AG08395 (cell line): ENCODE data around the gene SLC22A4.
A peak's percentile ranks its signal among the peaks of the same experiment; 100 is the strongest.

Source experiments
- DNase-seq: peaks from one replicate; pipeline ENCODE4 v3.0.0; 2012; ENCODE audit warnings: mixed read lengths, low spot score

SLC22A4 gene

DNA sequence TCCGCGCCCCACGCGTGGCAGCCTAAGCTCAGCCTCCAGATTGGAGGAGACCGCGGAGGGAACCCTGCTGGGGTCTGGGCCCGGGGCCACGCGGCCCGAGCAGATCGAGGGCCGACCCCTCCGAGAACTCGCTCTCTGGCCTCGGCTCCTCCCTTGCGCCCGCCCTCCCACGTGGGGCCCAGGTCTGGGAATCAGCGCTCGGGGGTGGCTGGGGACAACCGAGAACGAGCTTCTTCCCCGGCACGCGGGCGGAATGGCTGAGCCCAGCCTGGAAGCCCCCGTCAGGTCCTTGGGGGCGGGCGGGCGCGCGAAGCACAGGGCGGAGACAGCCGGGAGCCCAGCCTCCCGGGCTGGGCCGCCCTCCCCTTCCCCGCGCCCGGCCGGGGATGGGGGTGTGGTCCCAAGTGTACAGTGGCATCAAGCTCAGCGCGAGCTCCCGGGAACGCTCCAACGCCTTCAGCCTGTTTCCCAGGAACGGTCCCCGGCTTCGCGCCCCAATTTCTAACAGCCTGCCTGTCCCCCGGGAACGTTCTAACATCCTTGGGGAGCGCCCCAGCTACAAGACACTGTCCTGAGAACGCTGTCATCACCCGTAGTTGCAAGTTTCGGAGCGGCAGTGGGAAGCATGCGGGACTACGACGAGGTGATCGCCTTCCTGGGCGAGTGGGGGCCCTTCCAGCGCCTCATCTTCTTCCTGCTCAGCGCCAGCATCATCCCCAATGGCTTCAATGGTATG lies at the start of gene SLC22A4:
Gene SLC22A4, plus strand, starts transcription at position 403 of the 736 bp plus-strand sequence. Its CDS starts 223 bp downstream, at position 626.
- peak; percentile 94 for DNase-seq

DNA sequence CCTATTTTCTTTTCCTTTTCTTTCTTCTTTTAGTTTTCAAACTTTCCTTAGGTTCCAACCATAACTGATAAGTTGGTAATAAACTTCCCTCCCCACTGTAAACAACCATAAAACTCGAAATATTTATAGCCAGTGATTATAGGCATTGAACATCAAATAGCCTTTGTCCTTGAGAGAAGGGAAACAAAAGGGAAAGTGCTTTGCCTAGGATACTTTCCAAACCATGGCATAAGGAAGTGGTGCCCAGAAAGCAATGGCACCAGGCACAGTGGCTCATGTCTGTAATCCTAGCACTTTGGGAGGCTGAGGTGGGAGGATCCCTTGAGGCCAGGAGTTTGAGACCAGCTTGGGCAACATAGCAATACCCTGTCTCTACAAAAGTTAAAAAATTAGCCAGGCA lies 48.6 kb upstream of the SLC22A4 start:
- DNase-seq: no peak

DNA sequence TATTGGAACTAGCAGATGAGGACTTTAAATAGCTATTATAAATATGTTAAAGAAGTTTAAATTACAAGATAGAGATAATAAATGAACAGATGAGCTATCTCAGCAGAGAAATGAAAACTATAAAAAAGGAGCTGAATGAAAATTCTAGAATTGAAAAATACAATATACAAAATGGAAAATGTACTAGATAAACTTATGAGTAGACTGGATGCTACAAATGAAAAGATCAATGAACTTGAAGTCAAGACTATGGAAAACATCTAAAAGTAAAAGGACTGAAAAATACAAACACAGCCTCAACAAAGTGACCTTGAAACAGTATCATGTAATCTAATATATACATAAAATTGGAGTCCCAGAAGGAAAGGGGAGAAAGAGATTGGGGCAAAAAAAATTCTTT lies 47.4 kb upstream of the SLC22A4 start:
- DNase-seq: no peak

DNA sequence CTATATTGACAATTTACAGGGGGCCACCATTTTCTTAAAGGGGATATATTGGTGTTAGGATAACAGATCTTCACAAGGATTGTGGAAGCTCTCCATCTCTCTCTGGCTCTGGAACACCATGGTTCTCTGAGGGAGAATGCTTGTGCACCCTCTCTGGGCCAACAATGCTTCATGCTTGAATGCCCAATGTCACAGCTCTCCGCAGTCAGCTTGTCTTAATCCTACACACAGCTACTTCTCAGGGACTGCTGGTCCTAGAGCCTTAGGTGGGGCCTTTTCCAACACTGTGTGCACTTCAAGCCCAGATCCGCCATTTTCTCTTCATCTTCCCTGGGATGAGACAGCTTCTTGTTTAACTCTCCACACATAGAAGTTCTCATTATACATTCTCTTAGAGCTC lies 43.6 kb upstream of the SLC22A4 start:
- no peak for DNase-seq

DNA sequence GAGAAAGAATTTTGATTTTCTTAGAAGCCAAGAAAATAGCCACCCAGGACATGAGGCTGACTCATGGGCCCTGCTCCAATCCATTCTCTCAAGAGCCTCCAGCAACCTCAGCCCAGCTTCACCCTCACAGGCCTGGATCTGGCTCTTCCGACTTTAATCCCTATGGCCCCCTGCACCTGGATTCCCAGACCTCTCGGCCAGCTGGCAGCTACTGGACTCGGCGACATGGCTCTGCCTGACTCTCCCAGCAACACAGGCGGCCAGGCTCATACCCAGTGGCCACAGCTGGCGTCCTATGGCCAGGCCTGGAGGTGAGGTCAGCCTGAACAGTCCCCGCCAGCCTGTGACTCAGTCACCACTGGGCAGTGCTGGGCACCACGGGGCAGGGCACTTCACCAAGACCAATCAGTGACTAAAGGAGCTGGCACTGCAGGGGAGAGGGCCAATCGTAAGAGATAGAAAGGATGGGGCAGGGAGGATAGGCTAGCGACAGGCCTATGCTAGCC lies 42.9 kb upstream of the SLC22A4 start:
- DNase-seq: peak; percentile 16

DNA sequence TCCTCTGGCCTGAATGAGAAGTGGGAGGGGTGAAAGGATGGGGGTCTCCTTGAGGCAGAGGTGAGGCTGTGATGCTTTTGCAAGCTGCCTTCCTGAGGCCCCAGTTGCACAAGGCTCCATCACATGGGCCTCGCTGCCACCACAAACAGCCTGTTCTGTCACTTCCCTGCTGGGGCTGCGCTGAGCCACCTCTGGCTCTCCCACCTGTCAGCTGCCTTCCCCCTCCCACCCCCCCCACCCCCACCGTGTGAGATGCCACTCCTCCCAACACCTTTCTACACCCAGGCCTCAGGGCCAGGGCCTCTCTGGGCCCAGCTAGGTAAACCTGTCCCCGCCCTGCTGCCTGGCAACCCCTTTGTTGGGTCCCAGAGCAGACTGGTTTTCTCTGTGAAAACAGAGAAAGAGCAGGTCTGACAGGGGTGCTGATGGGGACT lies 41.2 kb upstream of the SLC22A4 start:
- DNase-seq: no peak

DNA sequence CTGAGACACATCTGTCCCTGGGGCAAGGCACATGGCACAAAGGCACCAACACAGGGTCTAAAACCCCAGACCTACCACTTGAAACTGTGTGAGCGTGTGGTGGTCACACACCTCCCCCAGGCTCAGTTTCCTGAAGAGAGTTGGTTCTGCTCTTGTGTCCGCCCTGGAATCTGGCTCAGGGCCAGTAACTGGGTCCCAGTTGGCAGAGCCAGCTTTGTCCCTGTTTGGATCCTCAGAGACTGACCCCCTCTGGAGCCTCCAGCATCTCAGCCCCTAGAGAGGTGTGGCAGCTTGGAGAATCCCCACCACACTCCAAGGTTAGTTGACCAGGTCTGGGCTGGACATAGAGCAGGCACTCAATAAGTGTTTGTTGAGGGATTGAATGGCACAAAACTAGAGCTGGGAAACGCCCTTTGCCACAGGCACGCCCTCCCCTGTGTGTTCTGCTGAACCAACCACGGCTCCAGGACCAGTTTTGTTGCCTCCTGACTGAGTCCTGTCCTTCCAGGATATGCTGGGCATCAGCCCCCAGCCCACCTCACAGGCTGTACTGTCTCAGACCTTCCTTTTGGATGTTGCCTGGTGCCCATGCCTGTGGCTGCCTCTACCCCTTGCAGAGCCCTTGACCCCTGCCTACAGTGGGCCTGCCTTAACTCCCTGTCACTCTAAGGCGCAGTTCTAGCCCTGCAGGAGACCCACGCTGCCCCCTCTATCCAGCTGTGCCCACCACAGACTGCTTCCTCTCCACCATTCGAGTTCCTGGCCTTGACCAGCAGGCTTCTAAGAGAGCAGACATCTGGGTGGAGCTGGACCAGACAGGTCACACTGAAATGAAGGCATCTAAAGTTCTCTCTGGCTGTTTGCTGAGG lies 40.5 kb upstream of the SLC22A4 start:
- DNase-seq: no peak

DNA sequence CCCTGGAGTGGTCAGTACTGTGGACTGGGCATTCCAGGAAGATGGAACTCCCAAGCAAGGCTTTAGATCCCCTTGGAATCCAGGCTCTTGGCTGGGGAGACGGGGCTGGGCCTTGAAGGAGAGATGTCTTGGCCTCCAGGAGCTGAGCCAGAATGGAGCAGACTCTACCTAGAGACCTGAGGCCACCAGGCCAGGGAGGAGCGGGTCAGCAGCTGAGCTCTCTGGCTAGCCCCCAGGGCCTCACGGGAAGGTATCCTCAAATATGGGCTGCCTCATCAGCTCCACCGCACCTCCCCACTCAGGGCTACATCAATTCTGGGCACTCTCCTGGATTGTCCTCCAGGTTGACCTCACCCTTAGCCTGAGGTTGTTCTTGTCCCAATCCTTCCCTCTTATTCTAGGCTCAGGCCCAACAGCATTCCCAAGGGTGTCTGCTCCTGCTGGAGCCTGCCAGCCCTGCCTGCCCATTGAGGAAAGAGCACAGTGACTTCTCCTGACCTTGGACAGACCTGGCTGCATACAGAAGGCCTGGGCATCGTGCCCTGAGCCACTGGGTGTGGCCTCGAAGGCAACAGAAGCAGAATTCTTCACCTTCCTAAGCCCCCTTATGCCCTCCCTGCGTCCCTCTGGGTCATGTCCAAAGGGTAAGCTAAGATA lies 39.7 kb upstream of the SLC22A4 start:
- DNase-seq: no peak

DNA sequence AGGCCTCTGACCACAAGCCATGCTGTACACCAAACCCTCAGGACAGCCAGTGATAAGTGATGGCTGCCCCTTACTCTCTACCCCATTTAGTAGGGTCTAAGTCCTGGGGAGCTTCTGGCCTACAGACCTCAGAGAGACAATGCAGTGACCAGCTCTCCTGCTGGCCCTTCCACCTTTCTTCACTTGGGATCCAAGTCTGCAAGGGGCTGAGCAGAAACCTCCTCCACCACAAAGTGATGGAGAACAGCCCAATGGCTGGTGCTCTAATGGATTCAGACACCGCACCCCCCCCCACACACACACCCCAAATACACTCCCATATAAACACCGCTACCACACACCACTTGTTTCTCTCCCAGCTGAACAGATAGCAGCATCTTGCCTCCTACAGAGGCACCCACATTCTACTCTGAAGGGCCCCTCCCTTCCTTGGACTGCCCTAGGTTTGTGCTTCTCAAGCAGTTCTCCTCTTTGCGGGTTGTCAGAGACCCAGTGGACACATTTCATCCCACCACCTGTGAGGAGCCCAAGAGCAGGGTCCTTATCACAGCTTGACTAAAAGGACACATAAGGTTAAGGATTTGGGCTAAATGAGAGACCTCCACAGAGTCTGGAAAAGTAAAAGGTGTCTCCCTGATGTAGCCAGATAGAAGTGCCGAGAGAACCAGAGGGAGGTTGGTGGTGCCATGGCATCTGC lies 38.0 kb upstream of the SLC22A4 start:
- no peak for DNase-seq

DNA sequence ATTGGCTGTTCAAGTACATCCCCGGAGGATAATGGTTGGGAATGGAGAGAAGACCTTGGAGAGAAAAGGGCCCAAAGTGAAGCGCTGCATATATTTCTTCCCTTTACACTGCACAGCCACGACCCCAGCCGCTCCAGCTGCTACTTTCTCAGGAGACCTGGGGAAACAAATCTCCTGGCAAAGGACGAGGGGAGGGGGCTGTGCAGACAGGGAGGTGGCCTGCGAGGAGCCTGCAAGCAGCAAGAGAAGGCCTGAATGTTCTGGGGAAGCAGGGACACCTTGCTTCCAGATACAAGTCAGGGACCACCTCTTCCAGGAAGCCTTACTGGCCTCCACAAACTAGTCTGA lies 37.4 kb upstream of the SLC22A4 start:
- no peak for DNase-seq

DNA sequence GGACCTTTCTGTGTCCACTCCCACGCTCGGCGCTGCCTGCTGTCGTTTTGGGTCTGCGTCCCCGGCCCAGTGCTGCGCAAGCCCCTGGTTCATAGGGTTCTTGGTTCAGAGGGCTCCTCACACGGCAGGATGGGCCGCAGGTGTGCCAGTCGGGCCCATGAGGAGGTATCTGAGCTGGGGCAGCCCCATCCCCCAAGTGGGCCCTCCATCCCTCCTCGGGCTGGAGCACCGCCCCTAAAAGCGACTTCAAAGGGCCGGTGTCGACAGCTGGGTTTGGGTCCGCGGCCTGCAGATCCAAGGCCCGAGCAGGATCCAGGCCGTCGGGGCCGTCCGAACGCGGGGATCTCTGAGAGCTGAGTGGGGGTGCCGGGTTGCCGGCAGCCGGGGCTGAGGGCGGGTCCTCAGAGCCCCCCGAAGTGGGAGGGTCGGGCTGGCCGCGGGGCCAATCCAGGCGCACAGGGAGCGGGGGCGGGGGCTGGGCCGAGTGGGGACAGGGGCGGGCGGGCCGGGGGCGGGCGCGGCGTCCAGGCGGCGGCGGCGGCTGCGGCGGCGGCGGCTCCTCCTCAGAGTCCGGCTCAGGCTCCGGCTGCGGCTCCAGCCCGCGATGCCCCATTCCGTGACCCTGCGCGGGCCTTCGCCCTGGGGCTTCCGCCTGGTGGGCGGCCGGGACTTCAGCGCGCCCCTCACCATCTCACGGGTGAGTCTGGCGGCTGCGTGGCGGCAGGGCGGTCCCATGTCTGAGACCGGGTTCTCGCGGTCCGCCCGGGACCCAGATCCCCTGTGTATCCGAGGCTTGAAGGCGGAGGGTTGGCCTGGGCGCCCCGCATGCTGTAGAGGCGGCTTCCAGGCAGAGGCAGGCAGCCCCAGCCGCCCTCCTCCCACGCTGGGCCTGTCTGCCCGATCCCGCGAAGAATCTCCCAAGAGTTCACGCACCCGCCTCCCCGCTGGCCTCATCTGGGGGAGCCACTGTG lies 36.8 kb upstream of the SLC22A4 start, which contains the start of gene PDLIM4:
Gene PDLIM4, plus strand, starts transcription at position 566 of the 971 bp plus-strand sequence. Its CDS starts 39 bp downstream, at position 605.
- peak; percentile 60 for DNase-seq

DNA sequence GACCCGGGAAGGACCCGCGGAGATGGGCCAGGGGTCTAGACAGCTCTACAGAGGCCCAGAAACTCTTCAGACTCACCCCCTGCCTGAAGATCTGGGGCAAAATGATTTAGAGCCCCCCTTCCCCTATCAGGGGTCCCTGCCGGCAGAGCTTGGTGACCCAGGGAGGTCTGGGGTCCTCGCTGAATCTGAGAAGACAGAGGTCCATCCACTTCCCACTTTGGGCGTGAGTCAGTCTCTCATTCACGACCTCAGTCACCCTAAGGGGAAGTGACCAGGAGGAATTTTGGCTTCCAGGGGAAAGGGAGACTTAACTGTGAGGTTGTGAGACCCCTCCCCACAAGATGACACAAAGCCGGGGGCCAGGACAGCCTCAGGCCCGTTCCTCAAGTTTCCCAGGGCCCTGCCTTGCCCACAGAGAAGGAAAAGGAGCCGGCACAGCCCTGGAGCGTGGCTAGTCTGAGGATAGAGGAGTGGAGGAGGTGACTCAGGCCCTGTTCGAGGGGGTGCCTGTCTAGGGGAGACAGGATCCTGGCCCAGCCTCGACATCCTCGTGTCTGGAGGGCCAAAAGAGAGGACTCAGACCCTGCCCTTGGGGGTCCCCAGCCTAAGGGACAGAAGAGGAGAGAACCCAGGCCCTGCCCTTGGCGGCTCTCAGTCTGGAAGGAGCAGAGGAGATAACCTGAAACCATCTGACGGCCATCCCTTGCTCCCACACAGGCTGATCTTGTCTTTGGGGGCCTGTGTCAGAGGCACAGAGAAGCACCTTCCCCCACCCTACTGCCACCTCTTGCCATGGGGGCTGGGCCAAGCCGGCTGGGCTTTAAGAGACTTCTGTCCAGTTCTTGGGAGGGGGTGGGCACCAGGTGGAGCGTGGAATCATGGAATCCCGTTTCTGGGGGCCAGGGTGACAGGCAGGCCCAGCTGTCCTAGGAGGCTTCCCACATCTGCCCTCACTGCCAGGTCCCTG lies 35.8 kb upstream of the SLC22A4 start:
- DNase-seq: peak; percentile 57

DNA sequence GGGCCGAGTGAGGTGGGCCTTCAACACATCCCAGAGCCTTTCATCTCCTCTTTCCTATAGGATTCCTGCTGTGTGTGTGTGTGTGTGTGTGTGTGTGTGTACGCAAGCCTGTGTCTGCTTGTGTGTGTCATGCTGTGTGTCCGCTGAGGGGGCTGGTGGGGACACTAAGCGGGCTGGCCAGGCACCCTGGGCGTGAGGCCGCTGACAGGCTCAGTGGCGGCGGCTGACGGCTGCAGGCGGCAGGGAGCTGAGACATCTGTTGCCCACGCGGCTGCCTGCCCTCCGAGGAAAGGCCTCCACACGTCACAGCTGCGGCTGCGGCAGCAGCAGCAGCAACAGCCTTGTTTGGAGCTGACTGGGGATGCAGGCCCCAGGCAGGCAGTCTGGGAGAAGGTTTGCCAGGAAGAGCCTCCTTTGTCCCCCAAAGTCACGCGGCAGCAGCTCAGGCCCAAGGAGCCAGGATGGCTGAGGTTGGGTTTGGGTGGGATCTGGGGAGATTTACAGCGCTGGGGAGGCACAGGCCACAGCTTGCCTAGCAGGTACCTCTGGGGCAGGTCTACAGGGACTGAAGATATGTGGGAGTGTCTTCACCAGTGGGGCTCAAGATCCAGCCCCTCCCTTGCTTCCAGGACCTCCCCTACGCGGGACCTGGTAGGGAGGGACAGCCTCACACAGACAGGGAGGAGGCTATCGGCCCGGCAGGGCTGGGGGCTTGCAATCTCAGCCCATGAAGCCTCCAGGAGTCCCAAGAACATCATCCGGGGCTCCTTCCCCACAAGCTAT lies 34.9 kb upstream of the SLC22A4 start:
- DNase-seq: peak; percentile 88

DNA sequence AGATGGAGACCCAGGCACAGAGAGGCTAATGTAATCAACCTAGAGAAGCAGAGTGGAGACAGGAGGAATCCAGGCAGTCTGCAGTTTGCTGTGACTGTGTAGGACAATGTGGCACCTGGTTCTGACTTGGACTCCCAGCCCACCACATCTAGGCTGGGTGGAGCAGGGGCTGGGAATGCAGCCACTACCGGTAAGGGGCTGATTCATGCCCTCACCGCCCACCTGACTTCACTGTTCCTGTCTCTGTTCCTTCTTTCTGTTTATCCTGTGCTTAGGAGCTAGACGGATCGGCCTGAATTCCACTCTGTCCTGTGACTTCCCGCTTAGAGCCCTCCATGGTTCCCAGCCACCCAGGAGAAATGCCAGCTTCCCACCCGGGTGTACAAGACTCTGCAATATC lies 34.1 kb upstream of the SLC22A4 start:
- DNase-seq: no peak

DNA sequence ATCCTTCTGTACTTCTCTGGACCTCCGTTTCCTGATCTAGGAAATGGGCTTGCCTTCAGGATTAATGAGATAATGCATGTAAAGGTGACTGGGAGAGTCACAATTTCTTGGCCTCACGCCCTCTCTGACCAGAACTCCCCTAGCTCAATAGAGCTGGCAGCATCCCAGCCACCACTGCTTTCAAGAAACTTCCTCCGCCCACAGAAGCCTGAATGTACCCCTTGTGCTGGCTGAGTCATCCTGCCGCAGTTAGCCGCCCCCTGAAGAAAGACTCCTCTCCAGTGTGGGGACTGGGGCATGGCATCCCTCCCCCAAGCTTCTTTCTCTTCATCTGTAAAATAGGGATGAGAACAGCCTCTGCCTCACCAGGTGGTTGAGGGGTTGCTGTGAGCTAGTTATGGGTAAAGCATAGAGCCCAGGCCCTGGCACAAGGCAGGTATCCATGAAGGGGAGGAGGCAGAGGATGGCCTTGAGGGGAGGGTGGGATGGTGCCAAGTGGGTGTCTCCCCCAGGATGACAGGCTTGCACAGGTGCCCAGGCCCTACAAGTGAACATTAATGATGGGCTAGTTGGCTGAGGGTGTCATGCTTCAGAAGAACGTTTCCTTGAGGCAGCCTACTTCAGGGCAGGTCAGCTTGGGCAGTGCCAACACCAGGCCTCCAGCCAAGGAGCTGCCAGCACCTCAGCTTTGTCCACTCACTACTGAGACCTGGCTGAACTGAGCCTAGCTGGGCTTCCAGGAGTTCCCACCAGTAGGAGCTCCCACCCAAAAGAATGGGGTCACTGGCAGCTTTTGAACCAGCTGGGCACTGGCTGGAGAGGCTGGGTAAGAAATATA lies 33.3 kb upstream of the SLC22A4 start:
- no peak for DNase-seq

DNA sequence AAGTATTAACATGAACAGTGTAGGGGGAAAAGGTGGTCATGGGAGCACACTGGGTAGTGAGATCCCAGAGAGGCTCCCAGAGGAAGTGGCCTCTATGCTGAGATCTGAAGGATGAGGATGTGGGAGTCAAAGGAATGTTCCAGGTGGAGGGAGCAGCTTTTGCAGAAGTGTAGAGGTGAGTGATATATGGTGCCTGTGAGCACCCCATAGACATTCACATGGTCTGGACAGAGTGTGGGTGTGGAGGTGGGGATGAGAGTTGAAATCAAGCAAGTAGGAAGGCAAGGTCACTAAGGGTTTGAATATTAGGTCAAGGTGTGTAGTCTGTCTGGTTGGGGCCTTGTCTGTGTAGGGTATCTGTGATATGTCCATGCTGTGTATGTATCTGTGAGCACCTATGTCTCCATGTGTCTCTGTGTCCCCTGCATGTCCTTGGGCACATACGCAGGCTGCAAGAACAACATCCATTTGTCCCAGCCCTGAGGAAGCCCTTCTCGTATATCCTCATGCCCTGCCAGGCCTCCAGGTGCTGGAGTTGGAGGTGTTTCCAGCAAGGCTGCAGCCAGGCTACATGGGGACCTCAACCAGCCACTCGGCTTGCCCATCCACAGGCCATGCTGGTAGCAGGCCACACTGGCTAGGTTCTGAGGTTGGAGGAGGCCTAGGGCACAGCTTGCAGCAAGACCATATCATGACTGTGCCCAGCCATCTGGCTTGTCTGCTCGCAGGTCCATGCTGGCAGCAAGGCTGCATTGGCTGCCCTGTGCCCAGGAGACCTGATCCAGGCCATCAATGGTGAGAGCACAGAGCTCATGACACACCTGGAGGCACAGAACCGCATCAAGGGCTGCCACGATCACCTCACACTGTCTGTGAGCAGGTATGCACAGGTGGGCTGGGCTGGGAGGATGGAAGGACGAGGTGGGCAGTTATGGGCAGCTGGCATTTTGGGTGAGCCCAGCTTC lies 32.0 kb upstream of the SLC22A4 start:
- DNase-seq: no peak
